Kidney epithelial cell (primary cell): ENCODE results near the gene STPG2. TPM values are rescaled to one million over a fixed set of nuclear protein-coding genes. Genes with fewer than 3 reads are reported as not detected.

Experiments used
- DNase-seq: peaks from one replicate; pipeline ENCODE4 v3.0.0-alpha.2; 2010; ENCODE audit warnings: low read depth
- H3K27me3 ChIP-seq: 2 replicates; pipeline ENCODE4 v1.6.0; 2011; ENCODE audit warnings: low read length; ENCODE audit not compliant: control insufficient read depth, insufficient read depth
- H3K36me3 ChIP-seq: 2 replicates; pipeline ENCODE4 v1.5.1; 2011; ENCODE audit warnings: low read length; ENCODE audit not compliant: control insufficient read depth, insufficient read depth
- H3K4me3 ChIP-seq: 2 replicates; pipeline ENCODE4 v1.5.1; 2011; ENCODE audit warnings: low read depth, mild to moderate bottlenecking, control low read depth, low read length
- total RNA-seq: library from RNA; depleted of rRNA; stranded (reverse); fragments of >200 nt; gene quantifications from 2 replicates; pipeline ENCODE4 v1.2.3, GENCODE V29; 2015
- TF ChIP-seq, protein P1 (sequence below): IDR thresholded peaks from 2 replicates; pipeline ENCODE4 v1.5.1; 2011; ENCODE audit warnings: mild to moderate bottlenecking, moderate library complexity, low read length, control low read depth, inconsistent platforms; ENCODE audit not compliant: insufficient read depth, poor library complexity, severe bottlenecking

The STPG2 gene
- total RNA-seq, 1 donor from 2014 or later = not detected

DNA sequence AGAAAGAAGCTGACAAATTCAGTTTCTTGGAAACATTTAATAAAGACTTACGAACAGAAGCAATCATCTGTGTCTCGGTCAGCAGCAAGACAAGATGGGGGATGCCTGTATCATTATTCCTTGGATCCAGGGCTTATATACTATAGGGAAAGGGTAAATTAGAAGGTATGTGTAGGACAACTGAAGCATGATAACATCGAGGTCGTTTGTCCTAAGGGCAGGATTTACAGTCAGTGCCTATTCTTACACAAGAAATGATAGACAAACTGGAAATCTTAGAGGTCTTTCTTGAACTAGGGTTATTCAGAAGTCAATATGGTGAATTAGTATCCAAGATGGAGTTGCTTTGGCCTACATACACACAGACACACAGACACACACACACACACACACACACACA is 553.0 kb downstream of the STPG2 start:
- no peak overlapping the region for H3K4me3 ChIP-seq
- no peak for DNase-seq
- no peaks in the 10 kb centered on the region for H3K36me3 ChIP-seq
- TF ChIP-seq, protein P1, sequence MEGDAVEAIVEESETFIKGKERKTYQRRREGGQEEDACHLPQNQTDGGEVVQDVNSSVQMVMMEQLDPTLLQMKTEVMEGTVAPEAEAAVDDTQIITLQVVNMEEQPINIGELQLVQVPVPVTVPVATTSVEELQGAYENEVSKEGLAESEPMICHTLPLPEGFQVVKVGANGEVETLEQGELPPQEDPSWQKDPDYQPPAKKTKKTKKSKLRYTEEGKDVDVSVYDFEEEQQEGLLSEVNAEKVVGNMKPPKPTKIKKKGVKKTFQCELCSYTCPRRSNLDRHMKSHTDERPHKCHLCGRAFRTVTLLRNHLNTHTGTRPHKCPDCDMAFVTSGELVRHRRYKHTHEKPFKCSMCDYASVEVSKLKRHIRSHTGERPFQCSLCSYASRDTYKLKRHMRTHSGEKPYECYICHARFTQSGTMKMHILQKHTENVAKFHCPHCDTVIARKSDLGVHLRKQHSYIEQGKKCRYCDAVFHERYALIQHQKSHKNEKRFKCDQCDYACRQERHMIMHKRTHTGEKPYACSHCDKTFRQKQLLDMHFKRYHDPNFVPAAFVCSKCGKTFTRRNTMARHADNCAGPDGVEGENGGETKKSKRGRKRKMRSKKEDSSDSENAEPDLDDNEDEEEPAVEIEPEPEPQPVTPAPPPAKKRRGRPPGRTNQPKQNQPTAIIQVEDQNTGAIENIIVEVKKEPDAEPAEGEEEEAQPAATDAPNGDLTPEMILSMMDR = no peak
- H3K27me3 ChIP-seq = no peaks in the 10 kb centered on the region

DNA sequence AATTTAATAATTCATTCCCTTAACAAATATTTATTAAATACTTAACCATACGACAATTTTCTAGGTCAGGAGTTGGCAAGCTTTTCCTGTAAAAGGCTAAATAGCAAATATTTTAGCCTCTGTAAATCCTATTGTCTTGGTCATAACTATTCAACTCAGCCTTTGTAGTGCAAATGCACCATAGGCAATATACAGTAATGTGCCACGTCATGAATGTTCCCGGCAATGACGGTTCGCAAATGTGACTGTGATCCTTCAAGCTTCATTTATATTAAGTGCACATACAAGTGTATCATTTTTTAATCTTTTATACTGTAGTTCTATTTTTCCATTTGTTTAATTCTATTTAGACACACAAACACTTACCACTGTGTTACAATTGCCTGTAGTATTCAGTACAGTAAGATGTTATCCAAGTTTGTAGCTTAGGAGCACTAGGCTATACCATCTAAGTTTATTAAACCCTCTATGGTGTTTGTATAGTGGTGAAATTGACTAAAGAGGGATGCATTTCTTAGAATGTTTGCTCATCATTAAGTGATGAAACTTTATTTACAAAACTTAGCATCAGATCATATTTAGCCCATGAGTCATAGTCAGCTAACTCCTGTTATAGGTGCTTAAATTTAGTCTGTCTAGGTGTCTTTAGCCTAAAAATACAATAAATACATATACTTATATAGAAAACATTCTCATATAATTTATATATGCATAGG is 553.6 kb downstream of the STPG2 start:
- no peak for DNase-seq
- no peaks in the 10 kb centered on the region for H3K27me3 ChIP-seq
- TF ChIP-seq, protein P1 = no peak
- H3K4me3 ChIP-seq = no peak overlapping the region
- H3K36me3 ChIP-seq = no peaks in the 10 kb centered on the region

DNA sequence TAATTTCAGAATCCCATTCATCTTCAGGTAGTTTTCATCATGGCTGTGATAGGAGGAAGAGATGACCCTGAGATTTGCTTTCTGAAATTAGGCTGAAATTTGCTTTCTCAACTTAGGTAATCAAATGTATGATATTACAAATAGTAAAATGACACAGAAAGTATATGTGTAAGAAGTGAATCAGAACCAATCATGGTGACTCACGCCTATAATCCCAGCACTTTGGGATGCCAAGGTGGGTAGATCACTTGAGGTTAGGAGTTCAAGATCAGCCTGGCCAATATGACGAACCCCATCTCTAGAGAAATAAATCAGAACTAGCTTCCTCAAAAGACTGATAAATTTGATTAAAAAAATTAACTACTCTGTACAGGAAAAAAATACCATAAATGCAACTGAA is 555.4 kb downstream of the STPG2 start:
- no peak overlapping the region for H3K4me3 ChIP-seq
- H3K27me3 ChIP-seq = no peaks in the 10 kb centered on the region
- H3K36me3 ChIP-seq = no peaks in the 10 kb centered on the region
- TF ChIP-seq, protein P1 = no peak
- DNase-seq = no peak

DNA sequence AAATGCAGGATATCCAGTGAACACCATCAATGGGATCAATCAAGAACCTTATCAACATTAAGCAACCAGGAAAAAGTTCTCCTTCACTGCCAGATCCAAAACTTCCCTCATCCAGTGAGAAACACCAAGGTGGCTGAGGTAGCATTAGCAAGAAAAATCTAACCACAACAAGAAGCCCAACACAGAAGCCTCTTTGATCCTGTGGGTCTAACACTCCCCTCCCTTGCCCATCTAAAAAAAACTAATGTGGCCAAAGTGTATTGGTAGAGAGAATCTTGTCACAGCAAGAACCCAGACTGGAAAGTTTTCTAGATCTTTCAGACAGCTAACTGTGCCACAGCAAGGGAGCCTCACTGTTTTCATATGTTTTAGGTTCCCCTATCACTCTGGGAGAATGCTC is 558.0 kb downstream of the STPG2 start:
- TF ChIP-seq, protein P1 = no peak
- no peaks in the 10 kb centered on the region for H3K27me3 ChIP-seq
- H3K36me3 ChIP-seq = no peaks in the 10 kb centered on the region
- no peak for DNase-seq
- no peak overlapping the region for H3K4me3 ChIP-seq

DNA sequence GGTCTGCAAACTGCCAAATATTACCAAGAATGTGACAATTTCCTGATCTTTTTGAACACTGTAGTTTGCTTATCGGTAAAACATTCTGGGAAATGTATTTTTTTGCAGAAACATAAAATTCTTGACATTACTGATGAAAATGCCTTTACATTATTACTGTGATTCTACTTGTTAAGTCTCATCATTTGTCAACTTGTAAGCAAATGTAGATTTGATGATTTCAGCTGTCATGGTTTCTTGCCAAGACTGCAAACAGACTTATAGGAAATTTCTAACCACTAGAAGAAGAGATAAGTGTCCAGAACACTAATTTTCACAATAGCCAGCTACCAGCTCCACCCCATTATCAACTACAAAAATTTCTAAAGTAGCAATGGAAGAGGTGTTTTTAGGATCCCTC is 560.4 kb downstream of the STPG2 start:
- no peak for DNase-seq
- Histone ChIP-seq H3K27me3 (no peaks in the 10 kb centered on the region), H3K4me3 (no peak overlapping the region), H3K36me3 (no peaks in the 10 kb centered on the region)
- TF ChIP-seq, protein P1 = no peak

DNA sequence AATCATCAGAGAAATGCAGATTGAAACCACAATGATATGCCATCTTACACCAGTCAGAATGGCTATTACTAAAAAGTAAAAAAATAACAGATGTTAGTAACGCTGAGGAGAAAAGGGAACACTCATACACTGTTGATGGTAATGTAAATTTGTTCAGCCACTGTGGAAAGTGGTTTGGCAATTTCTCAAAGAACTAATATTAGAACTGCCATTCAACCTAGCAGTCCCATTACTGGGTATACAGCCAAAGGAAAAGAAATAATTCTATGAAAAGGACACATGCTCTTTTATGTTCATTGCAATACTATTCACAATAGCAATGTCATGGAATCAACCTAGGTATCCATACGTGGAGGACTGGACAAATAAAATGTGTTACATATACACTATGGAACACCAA is 566.3 kb downstream of the STPG2 start:
- no peak for DNase-seq
- no peaks in the 10 kb centered on the region for H3K36me3 ChIP-seq
- H3K27me3 ChIP-seq = no peaks in the 10 kb centered on the region
- no peak overlapping the region for H3K4me3 ChIP-seq
- TF ChIP-seq, protein P1 = no peak
